Left colon (tissue), 2 donors: ENCODE measurements around the gene TOX2. TPM values are rescaled to one million over a fixed set of nuclear protein-coding genes. Genes with fewer than 3 reads are reported as not detected.
"Not testable (repeated sequence)": the region's sequence is repeated elsewhere in the genome, so short reads cannot be mapped to it uniquely, and the experiment has no call there.

ENCODE experiments used
- ATAC-seq: fragments of 200-7000 bp; cut with Tn5 transposase; one replicate; pipeline ENCODE4 v1.9.1; 2020; ENCODE audit warnings: mild to moderate bottlenecking, moderate library complexity
- DNase-seq, 2 donors: peaks; one replicate each; pipeline ENCODE4 v3.0.0-alpha.2; 2020
- intact Hi-C, 2 donors: fragments of 100-400 bp; cut with DNase I in 1 of 2; cut with micrococcal nuclease in 1 of 2; formaldehyde crosslinking; loops; one replicate each; pipeline versions ENCODE4 v1.11.2 to v1.14.0; 2022; cut with DNase I, micrococcal nuclease
- total RNA-seq, 2 donors: library from RNA; stranded (reverse); fragmentation: NEBNext Ultra II Directional; extraction: Animal tissue kit (Norgen Biotek cat#: 25700); gene quantifications; one replicate each; pipeline ENCODE4 v1.2.1, GENCODE V29; 2021
- donor health status: DM: no; HTN: no; CAD: no.
- donor health status: DM: yes; HTN: yes; CAD: no.

Gene TOX2
- total RNA-seq, 2 donors from 2014 or later, result 3.0 to 3.4 TPM

- DNase-seq (no peak), ATAC-seq (no peak)
- intact Hi-C loops, result no loop called here
These were observed 118.1 kb downstream of the TOX2 start for GRCh38 chr20:44032583-44033331.

- intact Hi-C loops, result no loop called here
- DNase-seq (no peak), ATAC-seq (no peak)
These were observed 118.7 kb downstream of the TOX2 start for GRCh38 chr20:44033344-44033743.

GRCh38 chr20:44033873-44034272 lies 119.2 kb downstream of the TOX2 start:
- DNase-seq (no peak), ATAC-seq (no peak)
- intact Hi-C loops, result no loop called here

GRCh38 chr20:44034451-44034850 lies 119.8 kb downstream of the TOX2 start:
- intact Hi-C loops, result no loop called here
- ATAC-seq, result no peak
- DNase-seq, result no peak

- ATAC-seq, result no peak
These were observed 120.4 kb downstream of the TOX2 start for GRCh38 chr20:44034965-44035635.

GRCh38 chr20:44035924-44036323 lies 121.3 kb downstream of the TOX2 start:
- ATAC-seq, result no peak
- intact Hi-C loops, result no loop called here

More at GRCh38 chr20:44034965-44035635, 120.4 kb downstream of the TOX2 start:
- intact Hi-C loops, result no loop called here
- no peak for DNase-seq

GRCh38 chr20:44036441-44036840 lies 121.8 kb downstream of the TOX2 start:
- intact Hi-C loops, result no loop called here
- DNase-seq (no peak), ATAC-seq (peak; percentile 36)

More at GRCh38 chr20:44035924-44036323, 121.3 kb downstream of the TOX2 start:
- DNase-seq, result no peak

GRCh38 chr20:44038681-44039123 lies 124.0 kb downstream of the TOX2 start:
- ATAC-seq, result peak; percentile 82
- peak in 1 of 2 donors; percentile 31 for DNase-seq
- intact Hi-C loops, result no loop called here

- intact Hi-C loops, result no loop called here
- ATAC-seq, result no peak
- no peak for DNase-seq
These were observed 124.5 kb downstream of the TOX2 start for GRCh38 chr20:44039147-44039546.

GRCh38 chr20:44039741-44040140 lies 125.1 kb downstream of the TOX2 start:
- intact Hi-C loops, result no loop called here

GRCh38 chr20:44040202-44040915 lies 125.7 kb downstream of the TOX2 start:
- no peak for ATAC-seq
- intact Hi-C loops, result no loop called here
- no peak for DNase-seq

More at GRCh38 chr20:44039741-44040140, 125.1 kb downstream of the TOX2 start:
- ATAC-seq, result no peak
- no peak for DNase-seq

- DNase-seq (no peak), ATAC-seq (no peak)
- intact Hi-C loops, result no loop called here
These were observed 126.3 kb downstream of the TOX2 start for GRCh38 chr20:44041001-44041400.

GRCh38 chr20:44044712-44045111 lies 130.1 kb downstream of the TOX2 start:
- DNase-seq, ATAC-seq, intact Hi-C loops: not testable (repeated sequence)

GRCh38 chr20:44050327-44050726 lies 135.7 kb downstream of the TOX2 start:
- intact Hi-C loops, result no loop called here
- DNase-seq (no peak), ATAC-seq (peak; percentile 97)

GRCh38 chr20:44050925-44051660 lies 136.4 kb downstream of the TOX2 start:
- intact Hi-C loops, result no loop called here
- ATAC-seq, result no peak
- no peak for DNase-seq

- DNase-seq (no peak), ATAC-seq (no peak)
- intact Hi-C loops, result no loop called here
These were observed 137.0 kb downstream of the TOX2 start for GRCh38 chr20:44051661-44052000.

- ATAC-seq (no peak), DNase-seq (no peak)
- intact Hi-C loops, result no loop called here
These were observed 137.5 kb downstream of the TOX2 start for GRCh38 chr20:44052166-44052565.

GRCh38 chr20:44053046-44053445 lies 138.4 kb downstream of the TOX2 start:
- intact Hi-C loops, result no loop called here
- DNase-seq, result no peak
- no peak for ATAC-seq

- ATAC-seq, result no peak
- intact Hi-C loops, result no loop called here
- DNase-seq, result no peak
These were observed 139.5 kb downstream of the TOX2 start for GRCh38 chr20:44054118-44054517.
